ENCODE data around the gene SAMD4B.

The SAMD4B gene

GRCh38 chr19:39425744-39426143 is 83.5 kb downstream of the SAMD4B start:
- DNase-seq (ENCODE audit: low read depth in 2 of 2), result no peak

GRCh38 chr19:39426170-39426569 is 83.9 kb downstream of the SAMD4B start:
- no peak for DNase-seq (ENCODE audit: low read depth in 2 of 2)

- DNase-seq (ENCODE audit: low read depth in 2 of 2), result no peak
Measured at GRCh38 chr19:39427707-39428106, 85.5 kb downstream of the SAMD4B start.

GRCh38 chr19:39428283-39429112 is 86.3 kb downstream of the SAMD4B start:
- DNase-seq (ENCODE audit: low read depth in 2 of 2), result no peak

GRCh38 chr19:39430675-39431593 is 88.7 kb downstream of the SAMD4B start:
- no peak for DNase-seq (ENCODE audit: low read depth in 2 of 2)

- DNase-seq (ENCODE audit: low read depth in 2 of 2), result no peak
Measured at GRCh38 chr19:39432677-39433025, 90.4 kb downstream of the SAMD4B start.

GRCh38 chr19:39433480-39434079 is 91.4 kb downstream of the SAMD4B start:
- DNase-seq (ENCODE audit: low read depth in 2 of 2), result no peak

- no peak for DNase-seq (ENCODE audit: low read depth in 2 of 2)
Measured at GRCh38 chr19:39434123-39435076, 92.2 kb downstream of the SAMD4B start.

Measured in stimulated activated CD4-positive, alpha-beta T cell treated with anti-CD3 and anti-CD28 coated beads, Interleukin-1b, Interleukin-23, amount 100 ng/mL, for 4 hours (primary cell).